Calu3 (cell line): ENCODE measurements around the gene KRCC1. TPM values are rescaled to one million over a fixed set of nuclear protein-coding genes. Genes with fewer than 3 reads are reported as not detected.

Source experiments
- BruUV-seq: library from RNA; stranded (reverse); fragments of 400-500 nt; replicated peaks from 2 replicates; lab custom pipeline; 2021; lab: Mats Ljungman, UMichigan
- CTCF ChIA-PET: fragments of 300-600 bp; sonication (Branson Sonifier 250); formaldehyde crosslinking; loops from one replicate; lab custom pipeline; 2022; ENCODE audit warnings: antibody characterized with exemption; lab: Charles Lee
- DNase-seq: peaks from one replicate; pipeline ENCODE4 v3.0.0; 2022
- H3K27ac Mint-ChIP-seq: one replicate; pipeline ENCODE4 v1.8.0; 2022; ENCODE audit warnings: mixed read lengths; ENCODE audit not compliant: unreplicated experiment
- H3K27me3 Mint-ChIP-seq: one replicate; pipeline ENCODE4 v1.8.0; 2022; ENCODE audit warnings: mixed read lengths; ENCODE audit not compliant: unreplicated experiment
- H3K36me3 Mint-ChIP-seq: one replicate; pipeline ENCODE4 v1.8.0; 2022; ENCODE audit warnings: mild to moderate bottlenecking, moderate library complexity, mixed read lengths; ENCODE audit not compliant: insufficient read depth, unreplicated experiment
- H3K4me1 Mint-ChIP-seq: one replicate; pipeline ENCODE4 v1.8.0; 2022; ENCODE audit warnings: mild to moderate bottlenecking, low read depth, mixed read lengths; ENCODE audit not compliant: unreplicated experiment
- H3K4me3 Mint-ChIP-seq: one replicate; pipeline ENCODE4 v1.8.0; 2022; ENCODE audit warnings: mild to moderate bottlenecking, low read depth, moderate library complexity, mixed read lengths; ENCODE audit not compliant: unreplicated experiment
- H3K9me3 Mint-ChIP-seq: one replicate; pipeline ENCODE4 v1.8.0; 2022; ENCODE audit warnings: low read depth, mixed read lengths; ENCODE audit not compliant: unreplicated experiment
- CTCF ChIP-seq: fragments of 200-600 bp; IDR thresholded peaks from one replicate; pipeline ENCODE4 v1.8.0; 2022; ENCODE audit warnings: antibody characterized with exemption; ENCODE audit not compliant: unreplicated experiment
- intact Hi-C: fragments of 100-400 bp; cut with micrococcal nuclease; formaldehyde crosslinking; loops from one replicate; pipeline ENCODE4 v1.10.0; 2022; ENCODE audit not compliant: unreplicated experiment
- total RNA-seq: library from RNA; stranded (reverse); gene quantifications from 2 replicates; pipeline ENCODE4 v1.2.3, GENCODE V29; 2022

KRCC1 gene
- total RNA-seq, 1 experiment from 2014 or later, result 32.1 TPM

GRCh38 chr2:88060907-88061275, 5.3 kb upstream of the KRCC1 start:
- Mint-ChIP-seq H3K9me3 (no peaks in the 10 kb centered on the region), H3K27ac (no peak overlapping the region), H3K4me3 (no peak overlapping the region), H3K27me3 (no peaks in the 10 kb centered on the region), H3K36me3 (peaks cover 7% of the 10 kb centered on the region), H3K4me1 (peaks cover 23% of the 10 kb centered on the region)
- no TSS peak for BruUV-seq
- CTCF ChIA-PET, result interaction anchor here (0.6 to 3.0 kb wide), 15 partner anchors 11 to 421 kb away, joined by 3 to 83 read pairs (median 4); partner anchors contain the start of gene THNSL2
- no peak for TF ChIP-seq CTCF
- intact Hi-C loops, result no loop called here
- DNase-seq, result no peak

GRCh38 chr2:88059979-88060906, 4.7 kb upstream of the KRCC1 start:
- intact Hi-C loops, result no loop called here
- BruUV-seq, result no TSS peak
- Mint-ChIP-seq H3K27me3 (no peaks in the 10 kb centered on the region), H3K4me3 (no peak overlapping the region), H3K9me3 (no peaks in the 10 kb centered on the region), H3K27ac (no peak overlapping the region), H3K4me1 (peaks cover 26% of the 10 kb centered on the region), H3K36me3 (peaks cover 14% of the 10 kb centered on the region)
- DNase-seq, result no peak
- TF ChIP-seq CTCF, result peak; percentile 62
- CTCF ChIA-PET, result interaction anchor here (0.6 to 3.0 kb wide), 18 partner anchors 11 to 421 kb away, joined by 3 to 83 read pairs (median 4); partner anchors contain the start of gene THNSL2

GRCh38 chr2:88058191-88058590, 2.6 kb upstream of the KRCC1 start:
- CTCF ChIA-PET, result no interaction called here
- H3K27ac Mint-ChIP-seq, result peak overlapping the region; percentile 79
- H3K4me3 Mint-ChIP-seq, result no peak overlapping the region
- BruUV-seq, result no TSS peak
- DNase-seq, result no peak
- peaks cover 41% of the 10 kb centered on the region for H3K4me1 Mint-ChIP-seq
- no peaks in the 10 kb centered on the region for H3K27me3 Mint-ChIP-seq
- TF ChIP-seq CTCF, result no peak
- no peaks in the 10 kb centered on the region for H3K9me3 Mint-ChIP-seq
- peaks cover 32% of the 10 kb centered on the region for H3K36me3 Mint-ChIP-seq
- intact Hi-C loops, result no loop called here

- Mint-ChIP-seq H3K27ac (peak overlapping the region; percentile 79), H3K4me3 (peak overlapping the region; percentile 8), H3K27me3 (no peaks in the 10 kb centered on the region), H3K4me1 (peaks cover 45% of the 10 kb centered on the region), H3K9me3 (no peaks in the 10 kb centered on the region), H3K36me3 (peaks cover 40% of the 10 kb centered on the region)
- no TSS peak for BruUV-seq
- CTCF ChIA-PET, result no interaction called here
- intact Hi-C loops, result no loop called here
- DNase-seq, result no peak
- TF ChIP-seq CTCF, result no peak
These were observed 1.9 kb upstream of the KRCC1 start for GRCh38 chr2:88057437-88057844.
